Bronchial epithelial cell (primary cell): ENCODE results near the gene MAGEF1. TPM values are rescaled to one million over a fixed set of nuclear protein-coding genes. Genes with fewer than 3 reads are reported as not detected.

ENCODE experiments used
- DNase-seq: peaks from one replicate; pipeline ENCODE4 v3.0.0-alpha.2; 2010; ENCODE audit warnings: low read depth
- FAIRE-seq: peaks from 2 replicates; lab custom pipeline; 2011; peaks lifted over from hg19 to GRCh38; lab: Jason Lieb, UNC
- H3K27me3 ChIP-seq: 2 replicates; pipeline ENCODE4 v1.5.1; 2011; ENCODE audit warnings: low read length; ENCODE audit not compliant: control insufficient read depth, insufficient read depth
- H3K36me3 ChIP-seq: 2 replicates; pipeline ENCODE4 v1.5.1; 2011; ENCODE audit warnings: low read length; ENCODE audit not compliant: control insufficient read depth, insufficient read depth
- H3K4me3 ChIP-seq: 2 replicates; pipeline ENCODE4 v1.5.1; 2011; ENCODE audit warnings: mild to moderate bottlenecking, low read depth, low read length, control low read depth
- CTCF ChIP-seq: IDR thresholded peaks from 2 replicates; pipeline ENCODE4 v1.5.1; 2011; ENCODE audit warnings: mild to moderate bottlenecking, moderate library complexity, low read length, control low read depth, inconsistent platforms; ENCODE audit not compliant: insufficient read depth, severe bottlenecking
- total RNA-seq: library from RNA; depleted of rRNA; stranded (reverse); fragments of >200 nt; gene quantifications from 2 replicates; pipeline ENCODE4 v1.2.1, GENCODE V29; 2014

Gene MAGEF1
- total RNA-seq, 1 donor from 2014 or later, result 14.2 TPM

- DNase-seq (no peak), FAIRE-seq (peak; percentile 40)
- no peak for TF ChIP-seq CTCF
- Histone ChIP-seq H3K36me3 (no peaks in the 10 kb centered on the region), H3K4me3 (no peak overlapping the region), H3K27me3 (no peaks in the 10 kb centered on the region)
Observed at GRCh38 chr3:184662187-184662586, 49.7 kb downstream of the MAGEF1 start.

GRCh38 chr3:184660931-184661330, 50.9 kb downstream of the MAGEF1 start:
- Histone ChIP-seq H3K36me3 (no peaks in the 10 kb centered on the region), H3K4me3 (no peak overlapping the region), H3K27me3 (no peaks in the 10 kb centered on the region)
- FAIRE-seq (no peak), DNase-seq (no peak)
- no peak for TF ChIP-seq CTCF

Other genes starting within 250 kb of the MAGEF1 start
- 9.2 and 16.8 TPM in 2 replicates for gene EPHB3, start 150.3 kb downstream of the MAGEF1 start, total RNA-seq
- 56.9 and 64.9 TPM in 2 replicates for gene VPS8, start 100.1 kb upstream of the MAGEF1 start, total RNA-seq